ENCODE results near the gene ZNF764. TPM values are rescaled to one million over a fixed set of nuclear protein-coding genes. Genes with fewer than 3 reads are reported as not detected.
"Not testable (repeated sequence)": the region's sequence is repeated elsewhere in the genome, so short reads cannot be mapped to it uniquely, and the experiment has no call there.

ZNF764 gene
- total RNA-seq, 1 donor from 2014 or later: 18.4 TPM

GRCh38 chr16:30539000-30539964 lies 18.9 kb downstream of the ZNF764 start:
- H3K27ac ChIP-seq: no peak overlapping the region
- TF ChIP-seq POLR2A (IDR thresholded peaks at IDR 0.05): no peak
- TF ChIP-seq POLR2AphosphoS5 (IDR thresholded peaks at IDR 0.05; ENCODE audit: insufficient read depth in 1 of 2, low read depth in 1 of 2): no peak
- TF ChIP-seq CTCF (IDR thresholded peaks at IDR 0.05): no peak
- H3K36me3 ChIP-seq: no peaks in the 10 kb centered on the region
- intact Hi-C loops (cut with DNase I): loop anchor here (5.0 to 10.0 kb wide), 3 partner anchors 46 to 462 kb away; partner anchors contain the start of genes PPP4C, SEPHS2 and ZNF785
- H3K27me3 ChIP-seq: no peaks in the 10 kb centered on the region
- H3K9me3 ChIP-seq: no peaks in the 10 kb centered on the region
- H3K4me3 ChIP-seq: no peak overlapping the region
- H3K4me1 ChIP-seq: peaks cover 15% of the 10 kb centered on the region
- no peak for DNase-seq (ENCODE audit: extremely low spot score in 2 of 2)

- peaks cover 0 to 10% of the 10 kb centered on the region in 2 donors for H3K36me3 ChIP-seq
- H3K27ac ChIP-seq; H3K27me3 ChIP-seq; H3K9me3 ChIP-seq; DNase-seq (ENCODE audit: extremely low spot score in 2 of 2); H3K4me3 ChIP-seq: not testable (repeated sequence)
- H3K4me1 ChIP-seq: peaks cover 32% of the 10 kb centered on the region
- intact Hi-C loops (cut with DNase I): loop anchor here (5.0 to 10.0 kb wide), 3 partner anchors 48 to 459 kb away; partner anchors contain the start of genes PPP4C, SEPHS2 and ZNF785
Measured at GRCh38 chr16:30536391-30537024, 21.7 kb downstream of the ZNF764 start.

GRCh38 chr16:30535777-30536190 lies 22.4 kb downstream of the ZNF764 start:
- Histone ChIP-seq H3K36me3 (peaks cover 0 to 10% of the 10 kb centered on the region in 2 donors), H3K9me3 (no peaks in the 10 kb centered on the region), H3K4me3 (peak overlapping the region; percentile 90 to 92), H3K4me1 (peaks cover 33% of the 10 kb centered on the region), H3K27ac (peak overlapping the region; percentile 92), H3K27me3 (no peaks in the 10 kb centered on the region)
- intact Hi-C loops (cut with DNase I): loop anchor here (2.0 to 10.0 kb wide), 4 partner anchors 23 to 458 kb away; partner anchors contain the start of genes PPP4C, SEPHS2, ZNF764 and ZNF785
- TF ChIP-seq POLR2AphosphoS5 (IDR thresholded peaks at IDR 0.05; ENCODE audit: insufficient read depth in 1 of 2, low read depth in 1 of 2): no peak
- peak; percentile 32 to 41 (median 34) for TF ChIP-seq CTCF (IDR thresholded peaks at IDR 0.05)
- DNase-seq (ENCODE audit: extremely low spot score in 2 of 2): no peak

- Histone ChIP-seq H3K36me3 (peaks cover 0 to 10% of the 10 kb centered on the region in 2 donors), H3K27ac (peak overlapping the region; percentile 92), H3K4me1 (peaks cover 38% of the 10 kb centered on the region), H3K4me3 (peak overlapping the region; percentile 90 to 92), H3K27me3 (no peaks in the 10 kb centered on the region), H3K9me3 (no peaks in the 10 kb centered on the region)
- no peak for DNase-seq (ENCODE audit: extremely low spot score in 2 of 2)
- intact Hi-C loops (cut with DNase I): loop anchor here (2.0 to 10.0 kb wide), 4 partner anchors 24 to 458 kb away; partner anchors contain the start of genes PPP4C, SEPHS2, ZNF764 and ZNF785
- no peak for TF ChIP-seq CTCF (IDR thresholded peaks at IDR 0.05)
- TF ChIP-seq POLR2AphosphoS5 (IDR thresholded peaks at IDR 0.05; ENCODE audit: insufficient read depth in 1 of 2, low read depth in 1 of 2): peak in 1 of 2 donors; percentile 50
- no peak for TF ChIP-seq POLR2A (IDR thresholded peaks at IDR 0.05)
Measured at GRCh38 chr16:30535106-30535776, 22.9 kb downstream of the ZNF764 start.
